Activated CD8-positive, alpha-beta memory T cell treated with anti-CD3 and anti-CD28 coated beads for 48 hours (primary cell): ENCODE data around the gene ADAM29.
"Not testable (repeated sequence)": the region's sequence is repeated elsewhere in the genome, so short reads cannot be mapped to it uniquely, and the experiment has no call there.

Experiments used
- DNase-seq, 3 experiments: peaks; one replicate each; pipeline ENCODE4 v3.0.0-alpha.2; 2020; ENCODE audit warnings: low read depth in 2 of 3, low spot score in 2 of 3

ADAM29 gene

DNA sequence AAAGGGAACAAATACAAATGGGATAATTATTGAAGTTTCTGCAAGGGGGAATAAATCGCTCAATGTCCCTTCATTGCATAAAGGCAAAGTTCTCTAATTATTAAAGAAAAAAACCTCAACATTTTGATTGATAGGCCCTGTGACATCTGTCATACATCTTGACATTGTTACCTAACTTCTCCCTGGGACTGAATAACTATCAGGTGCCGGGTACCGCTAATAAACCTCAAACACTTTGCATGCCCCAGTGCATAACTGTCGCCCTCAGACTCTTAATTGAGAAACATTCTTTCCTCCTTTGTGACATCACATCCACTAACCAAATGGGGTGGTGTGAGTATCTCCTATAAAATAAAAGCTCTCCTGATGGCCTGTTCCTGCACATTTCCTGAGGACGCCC, at the start of gene ADAM29:
TSS of gene ADAM29 (plus strand) at position 301 of the 400 bp plus-strand sequence. CDS start 57,168 bp downstream, outside the sequence.
- DNase-seq = no peak

DNA sequence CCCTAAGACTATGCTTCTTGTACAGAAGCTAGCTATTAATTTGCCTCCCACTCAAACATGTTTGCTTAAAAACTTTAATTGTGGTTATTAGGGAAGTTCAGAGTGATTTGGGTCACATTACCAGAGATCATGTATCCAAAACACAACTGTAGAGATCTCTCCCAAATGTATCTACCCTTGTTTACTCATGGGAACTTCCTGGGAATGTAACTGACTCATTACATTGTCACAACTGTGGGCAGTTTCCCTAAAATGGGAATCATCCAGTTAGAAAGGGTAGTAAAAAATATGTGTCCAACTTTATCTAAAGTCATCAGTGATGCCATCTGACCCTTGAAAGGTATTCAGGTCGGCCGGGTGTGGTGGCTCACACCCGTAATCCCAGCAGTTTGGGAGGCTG, 48.8 kb upstream of the ADAM29 start:
- no peak for DNase-seq

DNA sequence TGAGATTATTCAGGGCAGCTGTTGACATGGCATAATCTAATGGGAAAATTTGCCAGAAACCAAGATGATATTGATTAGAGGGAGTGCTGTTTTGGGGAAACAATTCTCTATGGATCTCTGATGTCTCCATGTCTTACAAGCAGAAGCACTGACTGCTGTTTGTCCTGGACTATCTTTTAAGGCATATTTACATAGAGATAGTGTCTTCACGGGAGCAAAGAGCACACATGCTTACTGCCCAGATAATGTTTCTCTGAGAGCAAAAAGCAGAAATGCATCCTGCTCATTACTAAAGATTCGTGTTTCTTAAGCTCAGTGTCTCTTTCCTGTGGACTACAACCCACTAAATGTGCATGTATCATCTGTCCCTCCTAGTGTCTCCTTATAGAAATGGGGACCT, 47.8 kb upstream of the ADAM29 start:
- DNase-seq = no peak

DNA sequence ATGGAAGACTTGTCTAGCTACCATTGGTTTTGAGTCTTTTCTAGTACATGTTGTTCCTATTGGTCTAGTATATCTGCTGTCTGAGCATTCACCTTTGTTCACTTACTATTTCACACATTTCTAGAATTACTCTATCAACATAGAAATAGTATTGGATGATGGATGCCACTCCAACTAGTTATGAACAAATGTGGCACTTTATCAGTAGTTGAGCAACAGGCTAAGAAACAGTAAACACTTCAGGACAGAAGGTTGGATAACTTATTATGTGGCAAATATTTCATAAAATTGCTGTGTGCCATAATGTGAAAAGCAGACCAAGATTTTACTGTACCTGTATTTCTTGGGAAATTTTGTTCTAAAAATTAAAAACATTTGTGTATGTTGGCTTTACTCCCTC, 46.8 kb upstream of the ADAM29 start:
- DNase-seq = no peak

DNA sequence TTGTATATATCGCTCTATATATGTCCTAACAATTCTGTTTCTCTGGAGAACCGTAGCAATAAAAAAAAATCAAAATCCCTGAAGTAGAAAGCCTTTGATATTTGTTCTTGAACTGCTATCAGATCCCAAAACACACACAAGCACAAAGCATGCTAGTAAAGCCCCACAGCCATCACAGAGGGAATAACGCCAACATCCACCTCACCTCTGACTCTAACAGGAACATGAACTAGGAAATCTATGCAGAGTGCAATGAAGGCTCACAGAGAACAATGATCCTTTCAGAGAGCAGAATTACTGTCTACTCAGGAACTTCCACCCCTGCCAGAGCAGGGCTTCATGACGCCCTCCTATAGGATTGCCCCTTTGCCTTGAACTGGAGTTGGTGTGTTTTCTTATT, 45.0 kb upstream of the ADAM29 start:
- not testable (repeated sequence) for DNase-seq

DNA sequence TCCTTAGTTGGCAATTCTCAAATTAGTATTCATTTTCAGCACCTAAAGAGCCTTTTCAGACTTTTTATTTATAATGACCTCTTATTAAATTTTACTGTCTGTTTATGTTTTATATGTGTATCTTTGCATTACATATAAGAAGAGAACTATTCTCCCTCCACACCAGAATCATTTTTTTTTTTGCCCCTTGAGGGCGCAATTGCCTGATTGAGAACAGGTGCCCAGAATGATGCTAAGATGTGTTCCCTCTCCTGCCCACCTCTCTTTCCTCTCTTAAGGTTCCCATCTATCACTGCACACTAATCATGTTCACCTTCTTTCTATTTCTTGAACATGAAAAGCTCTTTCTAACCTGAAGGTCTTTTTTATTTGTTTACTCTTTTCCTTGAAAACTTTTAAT, 44.2 kb upstream of the ADAM29 start:
- DNase-seq = no peak

DNA sequence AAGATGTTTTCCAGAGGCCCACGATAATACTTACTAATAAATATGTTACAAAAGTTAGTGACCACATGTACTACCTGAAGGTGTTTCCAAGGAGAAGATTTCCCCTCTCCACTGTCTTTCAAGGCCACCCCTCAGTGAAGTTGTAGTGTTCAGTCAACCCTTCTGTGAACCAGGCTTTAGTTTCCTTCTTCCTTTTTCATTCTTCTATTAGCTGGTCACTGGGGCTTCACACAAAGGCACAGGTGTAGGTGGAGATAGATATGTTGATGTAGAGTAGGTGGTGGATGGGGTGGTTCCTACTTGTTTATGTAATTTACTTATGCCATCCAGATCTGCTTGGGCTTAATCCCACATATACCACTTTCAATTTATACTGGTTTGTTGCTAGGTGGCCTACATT, 43.3 kb upstream of the ADAM29 start:
- no peak for DNase-seq

DNA sequence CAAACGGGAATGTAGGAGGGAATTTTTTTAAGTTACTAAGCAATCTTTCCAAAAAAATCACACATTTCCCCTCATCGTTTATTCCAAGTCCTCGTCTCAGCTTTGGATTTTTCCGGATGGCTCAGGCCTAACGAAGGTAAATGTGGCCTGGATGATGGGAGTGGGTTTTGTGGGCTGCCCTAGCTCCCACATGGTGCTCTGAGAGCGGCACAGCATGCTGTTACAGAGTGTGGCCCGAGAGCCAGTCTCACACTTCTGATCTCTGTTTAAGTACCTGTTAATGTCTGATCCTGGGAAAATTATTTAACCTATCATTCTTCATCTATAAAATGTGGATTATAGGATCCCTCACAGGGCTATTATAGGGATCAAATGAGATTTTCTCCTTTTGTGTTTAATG, 38.2 kb upstream of the ADAM29 start:
- DNase-seq = no peak

DNA sequence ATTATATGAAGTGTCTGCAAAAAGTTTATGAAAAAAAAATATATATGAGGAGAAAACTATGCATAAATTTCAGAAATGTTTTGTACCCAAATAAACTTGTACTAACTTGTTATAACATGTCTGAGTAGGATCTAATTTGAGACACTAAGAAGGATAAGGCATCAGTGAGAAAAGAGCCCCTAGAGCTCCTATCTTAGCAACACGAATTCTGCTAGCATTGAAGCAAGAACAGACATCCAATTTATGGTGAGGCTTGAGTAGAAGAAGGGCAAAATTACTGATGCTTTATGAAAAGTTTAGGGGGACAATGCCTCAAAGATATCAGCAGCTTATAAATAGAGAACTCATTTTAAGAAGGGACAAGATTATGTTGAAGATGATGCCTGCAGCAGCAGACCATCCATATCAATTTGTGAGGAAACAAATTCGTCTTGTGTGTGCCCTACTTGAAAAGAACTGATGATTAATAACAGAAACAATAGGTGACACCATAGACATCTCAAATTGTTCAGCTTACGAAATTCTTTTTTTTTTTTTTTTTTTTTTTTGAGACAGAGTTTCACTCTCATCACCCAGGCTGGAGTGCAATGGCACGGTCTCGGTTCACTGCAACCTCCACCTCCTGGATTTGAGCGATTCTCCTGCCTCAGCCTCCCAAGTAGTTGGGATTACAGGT, 35.7 kb upstream of the ADAM29 start:
- DNase-seq = no peak

DNA sequence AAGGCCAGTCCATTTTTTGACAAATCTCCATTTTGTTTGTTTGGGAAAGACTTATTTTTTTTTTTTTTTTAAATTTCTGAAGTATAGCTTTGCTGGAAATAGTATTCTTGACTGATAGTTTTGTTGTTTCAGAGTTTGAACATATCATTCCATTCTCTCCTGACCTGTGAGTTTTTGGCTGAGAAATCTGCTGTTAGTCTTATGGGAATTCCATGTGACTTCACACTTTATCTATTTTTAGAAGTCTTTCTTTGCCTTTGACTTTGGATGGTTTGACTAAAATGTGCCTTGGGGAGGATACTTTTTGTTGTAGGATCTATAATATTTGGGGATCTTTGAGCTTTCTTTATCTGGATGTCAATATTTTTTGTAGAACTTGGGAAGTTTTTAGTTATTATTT, 10.7 kb upstream of the ADAM29 start:
- no peak for DNase-seq

DNA sequence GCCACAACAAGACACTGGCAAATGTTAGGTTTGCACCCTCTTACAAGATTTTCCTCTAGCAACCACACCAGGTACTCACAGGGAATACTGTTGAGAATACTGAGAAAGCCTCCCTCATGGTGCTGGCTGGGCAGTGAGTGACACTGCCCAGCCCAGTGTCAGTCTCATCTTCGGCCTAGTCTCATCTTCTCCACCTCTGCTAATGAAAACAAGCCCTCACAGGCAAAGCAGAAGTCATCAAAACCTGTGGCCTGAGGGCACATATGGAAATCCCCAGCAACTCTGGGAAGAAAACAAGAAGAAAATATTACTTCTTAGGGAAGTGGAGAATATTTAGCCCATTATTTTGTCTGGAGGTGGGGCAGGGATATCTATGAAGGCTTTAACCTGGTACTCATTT, 7.9 kb upstream of the ADAM29 start:
- DNase-seq = no peak

DNA sequence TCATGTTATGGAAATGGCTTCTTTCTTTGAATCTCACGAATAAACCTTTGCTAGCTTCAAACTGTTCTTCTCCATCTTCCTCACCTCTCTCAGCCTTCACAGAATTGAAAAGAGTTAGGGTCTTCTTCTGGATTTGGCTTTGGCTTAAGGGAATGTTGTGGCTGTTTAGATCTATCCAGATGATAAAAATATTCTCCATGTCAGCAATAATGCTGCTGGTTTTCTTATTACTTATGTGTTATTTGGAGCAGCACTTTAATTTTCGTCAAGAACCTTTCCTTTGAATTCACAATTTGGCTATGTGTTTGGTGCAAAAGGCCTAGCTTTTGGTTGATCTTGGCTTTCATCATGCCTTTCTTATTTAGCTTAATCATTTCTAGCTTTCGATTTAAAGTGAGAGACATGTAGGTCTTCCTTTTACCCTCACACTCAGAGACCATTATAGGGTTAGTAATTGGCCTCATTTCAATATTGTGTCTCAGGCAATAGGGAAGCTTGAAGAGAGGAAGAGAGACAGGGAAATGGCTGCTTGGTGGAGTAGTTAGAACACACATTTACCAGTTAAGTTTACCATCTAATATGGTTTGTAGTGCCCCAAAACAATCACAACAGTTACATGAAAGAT, 5.1 kb upstream of the ADAM29 start:
- no peak for DNase-seq

DNA sequence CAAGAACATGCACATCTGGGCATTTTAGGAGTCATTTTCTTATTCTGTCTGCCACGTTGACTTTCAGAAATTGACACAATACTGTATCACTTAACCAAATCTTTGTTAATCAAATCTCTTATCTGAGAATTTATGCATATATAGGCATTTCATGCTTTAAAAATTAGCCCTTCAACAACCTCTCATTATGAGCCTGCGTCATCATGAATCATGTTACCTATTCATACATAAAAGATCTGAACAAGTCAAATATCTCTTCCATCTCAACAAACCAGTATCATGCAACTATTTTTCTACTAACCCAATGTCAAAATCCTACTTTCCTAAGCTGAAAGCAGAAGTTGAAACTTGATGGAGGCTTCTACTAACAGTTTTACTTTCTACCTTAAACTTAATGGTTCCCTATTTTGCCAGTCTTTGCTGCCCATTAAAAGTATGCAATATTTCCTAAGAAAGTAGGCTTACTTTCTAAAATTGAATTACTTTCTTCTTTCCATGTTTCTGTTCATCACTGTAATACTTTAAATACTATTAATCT, 1.8 kb downstream of the ADAM29 start:
- no peak for DNase-seq

DNA sequence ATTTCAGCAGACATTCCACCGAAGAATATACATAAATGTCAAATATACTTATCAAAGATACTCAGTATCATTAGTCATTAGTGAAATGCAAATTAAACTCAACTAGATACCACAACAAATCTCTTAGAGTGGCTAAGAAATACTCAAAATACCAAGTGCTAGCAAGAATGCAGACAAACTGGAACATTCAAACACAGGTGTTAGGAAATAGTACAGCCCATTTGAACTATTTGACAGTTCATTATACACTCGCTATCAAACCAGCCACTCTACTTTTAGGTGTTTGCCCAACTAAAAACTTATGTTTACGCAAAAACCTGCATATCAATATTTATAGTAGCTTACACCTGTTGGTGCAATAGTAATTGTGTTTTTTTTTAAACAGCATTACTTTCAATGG, 8.8 kb downstream of the ADAM29 start:
- DNase-seq = no peak

DNA sequence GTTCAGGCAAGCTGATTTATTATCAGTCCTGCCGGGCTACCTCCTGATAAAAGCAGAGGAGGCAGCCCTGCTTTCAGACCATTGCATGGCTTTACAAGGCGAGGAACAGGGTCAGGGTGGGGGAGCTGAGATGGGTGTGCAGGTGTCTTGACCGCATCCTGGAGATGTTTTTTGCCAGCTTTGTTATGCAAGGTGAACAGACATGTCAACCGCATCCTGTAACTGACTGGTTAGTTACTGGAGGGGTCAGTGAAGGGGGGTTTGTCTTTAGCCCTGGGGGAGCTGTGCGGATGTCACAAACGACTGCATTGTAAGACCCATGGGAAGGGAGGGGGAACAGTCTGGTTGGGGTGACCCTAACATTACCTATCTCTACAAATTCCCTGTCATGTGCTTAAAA, 10.0 kb downstream of the ADAM29 start:
- no peak for DNase-seq

DNA sequence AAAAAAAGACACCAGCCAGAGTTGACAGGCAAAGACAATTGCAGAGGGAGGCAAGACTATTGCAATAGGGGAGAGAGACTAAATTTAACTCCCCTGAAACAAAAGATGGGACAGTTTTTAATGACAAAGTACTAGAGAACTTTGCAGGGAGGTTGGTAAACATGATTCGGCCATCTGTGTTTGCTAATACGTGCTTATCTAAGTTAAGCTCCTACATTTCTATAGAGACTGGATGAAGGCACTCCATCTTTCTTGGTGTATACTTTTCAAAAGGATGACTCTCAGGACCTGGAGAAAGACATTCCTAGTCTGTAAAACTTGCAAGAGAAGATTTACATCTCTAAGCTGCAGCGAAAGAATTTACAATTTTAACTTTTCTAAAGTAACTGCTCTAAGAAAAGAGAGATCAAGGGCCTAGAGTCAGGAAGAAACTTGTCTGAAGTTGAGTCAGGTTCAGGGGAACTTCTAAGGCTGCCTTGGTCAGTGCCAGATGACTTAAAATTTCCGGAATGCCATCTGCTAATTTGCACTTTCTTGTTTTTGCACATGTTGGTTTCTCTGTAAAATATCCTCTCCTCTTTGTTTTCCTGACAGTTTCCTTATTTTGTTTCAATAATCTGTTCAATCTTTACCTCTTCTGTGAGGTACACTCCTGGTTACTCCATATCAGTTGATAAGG, 10.6 kb downstream of the ADAM29 start:
- no peak for DNase-seq

DNA sequence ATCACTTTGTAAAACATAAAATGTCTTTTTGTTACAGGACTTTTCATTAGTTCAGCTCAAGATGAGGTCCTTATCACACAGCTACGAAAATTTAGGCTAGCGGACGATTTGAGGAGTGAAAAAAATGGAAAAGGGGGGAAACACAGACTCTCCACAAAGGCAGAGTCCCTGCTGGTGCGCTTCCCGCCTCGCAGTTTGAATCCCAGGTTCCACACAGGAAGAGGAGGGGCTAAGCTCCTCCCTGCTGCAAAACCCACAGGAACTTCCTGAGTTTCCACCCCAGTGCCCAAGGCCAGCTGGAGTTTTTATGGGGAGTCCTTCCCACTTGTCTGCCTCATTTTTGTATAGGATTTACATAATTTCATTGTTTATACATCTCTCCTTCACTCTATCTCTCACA, 11.2 kb downstream of the ADAM29 start:
- no peak for DNase-seq

DNA sequence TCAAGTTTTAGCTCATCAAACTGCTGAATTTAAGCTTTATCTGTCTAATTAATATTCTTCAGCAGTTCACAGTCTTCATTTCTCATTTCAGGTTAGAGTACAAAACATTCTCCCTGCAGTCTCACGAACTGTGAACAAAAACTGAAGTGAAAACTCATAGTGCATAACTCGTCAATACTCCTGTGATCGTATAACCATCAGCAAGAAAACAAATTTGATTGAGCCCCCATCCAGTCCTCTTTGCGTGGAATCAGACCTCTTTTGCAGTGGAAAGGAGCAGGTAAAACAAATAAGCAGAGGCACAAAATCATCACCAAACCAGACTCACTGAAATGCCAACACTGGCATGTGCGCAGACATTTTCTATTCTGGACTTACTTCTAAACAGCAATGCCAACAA, 12.7 kb downstream of the ADAM29 start:
- DNase-seq = no peak

DNA sequence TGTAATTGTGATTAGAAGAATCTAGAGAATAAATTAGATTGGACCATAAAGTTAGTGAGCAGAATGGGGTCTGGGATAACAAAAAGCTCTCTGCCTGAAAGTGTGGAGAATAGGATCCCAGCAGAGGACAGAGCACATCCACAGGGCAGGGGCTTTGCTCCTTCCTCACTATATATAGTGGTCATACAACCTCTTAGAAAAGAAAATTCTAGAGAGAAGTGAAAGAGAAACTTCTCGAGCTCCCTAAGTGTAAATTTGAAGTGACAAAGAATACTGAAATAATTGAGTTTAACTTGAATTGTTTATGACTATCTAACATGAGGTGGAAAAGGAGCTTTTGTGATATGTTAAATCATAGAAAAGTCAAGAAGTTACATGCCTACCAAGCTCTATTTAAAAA, 14.9 kb downstream of the ADAM29 start:
- no peak for DNase-seq

DNA sequence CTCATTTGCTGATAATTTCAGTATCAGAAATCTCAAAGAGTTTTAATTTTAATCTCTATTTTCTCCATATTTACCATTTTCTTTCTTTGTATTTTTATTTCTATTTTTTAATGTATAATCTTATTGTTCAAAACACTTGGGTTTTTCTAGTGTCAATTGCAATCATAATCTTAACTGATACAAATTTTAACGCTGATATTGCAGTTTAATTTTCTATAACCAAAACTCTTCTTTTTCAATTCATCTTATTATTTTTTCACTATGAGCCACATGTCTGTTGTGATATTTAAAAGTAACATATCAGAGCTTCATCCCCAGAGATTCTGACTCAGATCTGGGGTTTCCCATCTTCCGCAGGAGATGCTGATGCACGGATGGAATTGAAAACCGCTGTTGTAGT, 16.2 kb downstream of the ADAM29 start:
- no peak for DNase-seq

DNA sequence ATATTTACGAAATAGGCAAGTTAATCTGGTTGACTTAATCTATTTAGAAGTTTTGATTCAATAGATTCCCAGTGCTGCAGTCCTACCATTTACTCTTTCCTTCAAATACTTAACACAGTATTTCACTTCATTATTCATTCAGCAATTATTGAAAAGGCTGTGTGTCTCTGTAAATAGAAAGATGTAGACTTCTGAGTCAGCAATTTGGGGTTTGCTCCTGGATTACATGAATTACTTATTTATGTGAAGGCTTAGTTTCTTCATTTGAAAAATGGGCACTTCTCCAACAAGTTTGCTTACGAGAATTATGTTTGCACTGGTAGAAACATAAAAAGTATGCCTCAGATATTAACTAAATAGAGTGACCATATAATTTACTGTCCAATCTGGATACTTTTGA, 17.4 kb downstream of the ADAM29 start:
- DNase-seq = no peak

DNA sequence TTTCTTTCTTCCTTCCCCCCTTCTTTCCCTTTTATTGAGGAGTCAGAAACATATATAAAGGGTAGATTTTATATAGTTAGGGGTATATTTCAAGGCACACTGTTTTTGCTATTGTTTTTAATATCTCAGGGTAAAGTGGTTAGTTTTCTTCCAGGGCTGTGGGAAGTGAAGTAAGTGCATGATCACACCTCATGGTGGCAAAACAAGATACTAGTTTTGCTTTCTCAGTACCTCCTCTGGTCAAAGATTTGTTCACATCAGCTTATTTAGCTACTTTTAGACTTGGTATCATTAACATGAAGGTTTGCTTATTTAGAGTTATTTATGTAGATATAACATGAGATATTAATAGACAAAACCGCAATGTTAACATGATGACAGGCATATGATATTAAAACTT, 21.8 kb downstream of the ADAM29 start:
- DNase-seq = no peak
